Hypothalamus (tissue), 51 donors: ENCODE results near the gene LZTR1.
A peak's percentile ranks its signal among the peaks of the same experiment; 100 is the strongest.
"Not testable (repeated sequence)": the region's sequence is repeated elsewhere in the genome, so short reads cannot be mapped to it uniquely, and the experiment has no call there.

Experiments used
- DNase-seq, 51 donors: peaks; one replicate each; lab custom pipeline; 2025; lab: John Stamatoyannopoulos, UW

LZTR1 gene

GRCh38 chr22:20965104-20965887 is 16.8 kb upstream of the LZTR1 start:
- peak in 1 of 51 donors; percentile 14 for DNase-seq

GRCh38 chr22:20965888-20966855 is 15.9 kb upstream of the LZTR1 start:
- DNase-seq, result no peak

- DNase-seq, result peak in 27 of 51 donors; percentile 15 to 69 (median 50)
Observed at GRCh38 chr22:20966883-20967696, 15.0 kb upstream of the LZTR1 start, which contains the start of gene AIFM3. AIFM3 (plus strand) TSS chr22:20967255; CDS start chr22:20967945, 690 bp downstream.

GRCh38 chr22:20967697-20968211 is 14.3 kb upstream of the LZTR1 start:
- DNase-seq, result peak in 5 of 51 donors; percentile 20 to 30 (median 24)

- DNase-seq, result no peak
Observed at GRCh38 chr22:20968281-20968977, 13.7 kb upstream of the LZTR1 start.

- DNase-seq, result no peak
Observed at GRCh38 chr22:20970939-20971657, 11.0 kb upstream of the LZTR1 start.

- not testable (repeated sequence) for DNase-seq
Observed at GRCh38 chr22:20972014-20972694, 9.9 kb upstream of the LZTR1 start.

GRCh38 chr22:20972933-20973577 is 9.0 kb upstream of the LZTR1 start:
- DNase-seq, result no peak

- no peak for DNase-seq
Observed at GRCh38 chr22:20973634-20974286, 8.3 kb upstream of the LZTR1 start.

GRCh38 chr22:20974336-20974955 is 7.7 kb upstream of the LZTR1 start:
- no peak for DNase-seq

- no peak for DNase-seq
Observed at GRCh38 chr22:20975541-20976290, 6.4 kb upstream of the LZTR1 start.

GRCh38 chr22:20976291-20976877 is 5.7 kb upstream of the LZTR1 start:
- DNase-seq, result no peak

GRCh38 chr22:20977019-20977418 is 5.1 kb upstream of the LZTR1 start:
- DNase-seq, result no peak

- DNase-seq, result no peak
Observed at GRCh38 chr22:20977516-20978170, 4.5 kb upstream of the LZTR1 start.

GRCh38 chr22:20978419-20978818 is 3.7 kb upstream of the LZTR1 start:
- no peak for DNase-seq
